B cell (primary cell): ENCODE measurements around the gene TCEANC2. TPM values are rescaled to one million over a fixed set of nuclear protein-coding genes. Genes with fewer than 3 reads are reported as not detected.

Experiments used
- ATAC-seq: fragments of 200-7000 bp; cut with Tn5 transposase; one replicate; pipeline ENCODE4 v1.10.0; 2021; ENCODE audit warnings: low read depth, mild to moderate bottlenecking, moderate number of reproducible peaks, moderate library complexity
- CTCF ChIA-PET: fragments of 350-600 bp; sonication (Branson Sonifier 250); formaldehyde crosslinking; loops from one replicate; lab custom pipeline; 2021; ENCODE audit warnings: antibody characterized with exemption, inconsistent platforms; lab: Charles Lee
- POLR2A ChIA-PET: fragments of 350-600 bp; sonication (Branson Sonifier 250); formaldehyde crosslinking; loops from one replicate; lab custom pipeline; 2021; ENCODE audit warnings: antibody characterized with exemption; lab: Charles Lee
- DNase-seq: peaks from one replicate; pipeline ENCODE4 v3.0.0; 2013
- H2AFZ ChIP-seq: 2 replicates; pipeline ENCODE4 v1.6.1; 2012; ENCODE audit warnings: mild to moderate bottlenecking, low read depth, low read length; ENCODE audit not compliant: insufficient read depth, poor library complexity, severe bottlenecking
- H3K27ac ChIP-seq, 2 donors: 1 replicate in 1 of 2; 2 replicates in 1 of 2; pipeline ENCODE4 v1.5.1; 2012 to 2013; ENCODE audit warnings: low read length in 2 of 2, mild to moderate bottlenecking in 2 of 2, moderate library complexity in 1 of 2
- H3K27me3 ChIP-seq, 4 experiments: fragments of 200-600 bp in 1 of 4; sonication (generic) in 1 of 4; replicated peaks in 1 of 4; 1 replicate in 2 of 4; 2 replicates in 2 of 4; pipeline versions ENCODE4 v1.6.1 to v1.7.0; 2013 to 2016; ENCODE audit warnings: low read length in 3 of 4, mild to moderate bottlenecking in 2 of 4, mixed read lengths in 1 of 4, moderate library complexity in 1 of 4; ENCODE audit not compliant: insufficient read depth in 4 of 4, control insufficient read depth in 3 of 4; ENCODE audit errors: control extremely low read depth in 1 of 4
- H3K36me3 ChIP-seq, 2 experiments: replicated peaks in 1 of 2; 1 replicate in 1 of 2; 2 replicates in 1 of 2; pipeline versions ENCODE4 v1.6.1 to v1.7.1; 2013; ENCODE audit warnings: low read length in 1 of 2; ENCODE audit not compliant: insufficient read depth in 2 of 2, control insufficient read depth in 1 of 2; ENCODE audit errors: control extremely low read depth in 1 of 2, extremely low read depth in 1 of 2
- H3K4me1 ChIP-seq, 2 donors: fragments of 200-600 bp in 1 of 2; sonication (generic) in 1 of 2; 1 replicate in 1 of 2; 2 replicates in 1 of 2; pipeline versions ENCODE4 v1.5.1 to v1.6.1; 2013 to 2017; ENCODE audit warnings: low read length in 2 of 2; ENCODE audit not compliant: control insufficient read depth in 2 of 2, insufficient read depth in 2 of 2
- H3K4me2 ChIP-seq: replicated peaks from 2 replicates; pipeline ENCODE3; 2012; ENCODE audit warnings: mild to moderate bottlenecking, low read depth, low read length; ENCODE audit not compliant: poor library complexity, severe bottlenecking
- H3K4me3 ChIP-seq, 5 experiments: fragments of 200-600 bp in 1 of 5; sonication (generic) in 1 of 5; 1 replicate in 3 of 5; 2 replicates in 2 of 5; pipeline versions ENCODE4 v1.5.1 to v1.7.0; 2011 to 2016; ENCODE audit warnings: low read length in 4 of 5, mild to moderate bottlenecking in 4 of 5, low read depth in 2 of 5, control low read depth in 1 of 5, moderate library complexity in 1 of 5; ENCODE audit not compliant: insufficient read depth in 1 of 5; ENCODE audit errors: control extremely low read depth in 1 of 5, extremely low read depth in 1 of 5
- H3K79me2 ChIP-seq: fragments of 200-600 bp; sonication (generic); one replicate; pipeline ENCODE4 v1.6.0; 2016; ENCODE audit warnings: low read length; ENCODE audit not compliant: control insufficient read depth, insufficient read depth
- H3K9ac ChIP-seq: fragments of 200-600 bp; sonication (generic); 2 replicates; pipeline ENCODE4 v1.6.1; 2017; ENCODE audit warnings: mild to moderate bottlenecking, low read length, moderate library complexity
- H3K9me3 ChIP-seq, 3 donors: one replicate each; pipeline versions ENCODE4 v1.6.1 to v1.7.1; 2013; ENCODE audit warnings: low read length in 2 of 3; ENCODE audit not compliant: control insufficient read depth in 2 of 3, insufficient read depth in 1 of 3; ENCODE audit errors: control extremely low read depth in 1 of 3
- H4K20me1 ChIP-seq: 2 replicates; pipeline ENCODE4 v1.6.0; 2012; ENCODE audit warnings: mild to moderate bottlenecking, low read length; ENCODE audit not compliant: insufficient read depth, control insufficient read depth, poor library complexity, severe bottlenecking
- H3K27ac Mint-ChIP-seq: one replicate; pipeline ENCODE4 v1.8.0; 2021; ENCODE audit warnings: mixed read lengths
- H3K27me3 Mint-ChIP-seq: one replicate; pipeline ENCODE4 v1.8.0; 2021; ENCODE audit warnings: mixed read lengths
- H3K4me1 Mint-ChIP-seq: one replicate; pipeline ENCODE4 v1.8.0; 2021; ENCODE audit warnings: mixed read lengths
- H3K4me3 Mint-ChIP-seq: one replicate; pipeline ENCODE4 v1.8.0; 2021; ENCODE audit warnings: mixed read lengths
- H3K9me3 Mint-ChIP-seq: one replicate; pipeline ENCODE4 v1.8.0; 2022; ENCODE audit warnings: mixed read lengths; ENCODE audit not compliant: insufficient read depth
- CTCF ChIP-seq: fragments of 200-600 bp; IDR thresholded peaks from one replicate; pipeline ENCODE4 v1.8.0; 2022; ENCODE audit warnings: antibody characterized with exemption, mild to moderate bottlenecking
- EZH2 ChIP-seq: IDR thresholded peaks from 2 replicates; pipeline ENCODE4 v1.6.1; 2012; ENCODE audit warnings: borderline replicate concordance, low read depth, mild to moderate bottlenecking, moderate library complexity, low read length; ENCODE audit not compliant: insufficient read depth, poor library complexity, severe bottlenecking
- WGBS: methylation state at CpG from one replicate; pipeline ENCODE4 v1.1.5; 2013; ENCODE audit warnings: missing lambda C conversion rate; ENCODE audit not compliant: insufficient coverage; 5-methylcytosine and 5-hydroxymethylcytosine counted together
- intact Hi-C: fragments of 100-400 bp; cut with micrococcal nuclease; formaldehyde crosslinking; loops from one replicate; pipeline ENCODE4 v1.10.0; 2022
- polyA plus RNA-seq: library from polyadenylated mRNA; depleted of rRNA; stranded (reverse); fragments of >200 nt; gene quantifications from 2 replicates; pipeline ENCODE4 v1.2.3, GENCODE V29; 2012
- total RNA-seq, 2 donors: library from RNA; stranded (reverse); fragments of 120-200 nt in 1 of 2; gene quantifications; 1 replicate in 1 of 2; 2 replicates in 1 of 2; pipeline versions ENCODE4 v1.2.3 to v1.2.4, GENCODE V29; 2013 to 2022

TCEANC2 gene
- total and polyA plus RNA-seq, 2 donors (not counting 1 experiment from before 2014, with no cell fraction given), result 8.0 to 15.9 TPM

GRCh38 chr1:54151013-54151412 lies 97.6 kb downstream of the TCEANC2 start:
- no peak for TF ChIP-seq EZH2
- TF ChIP-seq CTCF, result no peak
- Histone ChIP-seq H4K20me1 (no peaks in the 10 kb centered on the region), H3K27me3 (no peaks in the 10 kb centered on the region), H3K79me2 (no peaks in the 10 kb centered on the region), H3K36me3 (no peaks in the 10 kb centered on the region), H3K4me3 (no peak overlapping the region), H3K9me3 (no peaks in the 10 kb centered on the region), H2AFZ (no peak overlapping the region), H3K4me2 (no peak overlapping the region), H3K27ac (no peak overlapping the region), H3K9ac (no peak overlapping the region), H3K4me1 (no peaks in the 10 kb centered on the region)
- ATAC-seq (no peak), DNase-seq (no peak)
- intact Hi-C loops, result no loop called here
- ChIA-PET CTCF (no interaction called here), POLR2A (no interaction called here)
- WGBS, result 89% methylated on average over 5 of the region's 5 CpGs
- no peak overlapping the region for H3K27ac Mint-ChIP-seq
- H3K9me3 Mint-ChIP-seq, result no peaks in the 10 kb centered on the region
- no peak overlapping the region for H3K4me3 Mint-ChIP-seq
- H3K4me1 Mint-ChIP-seq, result no peaks in the 10 kb centered on the region
- no peaks in the 10 kb centered on the region for H3K27me3 Mint-ChIP-seq

- Histone ChIP-seq H3K4me2 (no peak within 1 kb of the TSS), H3K9ac (no peak within 1 kb of the TSS), H3K27me3 (no peaks in the 10 kb centered on the region), H3K79me2 (no peaks in the 10 kb centered on the region), H3K27ac (no peak within 1 kb of the TSS), H2AFZ (no peak within 1 kb of the TSS), H4K20me1 (no peaks in the 10 kb centered on the region), H3K4me1 (no peaks in the 10 kb centered on the region), H3K4me3 (no peak within 1 kb of the TSS), H3K9me3 (no peaks in the 10 kb centered on the region), H3K36me3 (no peaks in the 10 kb centered on the region)
- Mint-ChIP-seq H3K27me3 (no peaks in the 10 kb centered on the region), H3K27ac (no peak within 1 kb of the TSS), H3K4me3 (no peak within 1 kb of the TSS), H3K4me1 (no peaks in the 10 kb centered on the region), H3K9me3 (no peaks in the 10 kb centered on the region)
- ChIA-PET POLR2A (no interaction called here), CTCF (no interaction called here)
- WGBS, result 93% methylated on average over 4 of the region's 5 CpGs
- TF ChIP-seq CTCF, result no peak
- TF ChIP-seq EZH2, result no peak
- intact Hi-C loops, result no loop called here
- no peak for DNase-seq
- no peak for ATAC-seq
These were observed 99.3 kb downstream of the TCEANC2 start, which contains the start of gene CDCP2 for GRCh38 chr1:54152696-54153095. TSS of gene CDCP2 (minus strand) at chr1:54153000. CDS start at chr1:54152922, 78 bp downstream.
